Measurements from ENCODE around the gene SLIT1.

Gene SLIT1

GRCh38 chr10:97154781-97155180, 31.0 kb downstream of the SLIT1 start:
- H3K4me3 ChIP-seq (ENCODE audit: low read depth, low read length), result no peak overlapping the region
- no peak for DNase-seq (ENCODE audit: low read depth)
- TF ChIP-seq CTCF (IDR thresholded peaks at IDR 0.05; ENCODE audit: insufficient read depth, low read depth, low read length, missing control alignments), result no peak

- H3K4me3 ChIP-seq (ENCODE audit: low read depth, low read length), result no peak overlapping the region
- DNase-seq (ENCODE audit: low read depth), result no peak
- no peak for TF ChIP-seq CTCF (IDR thresholded peaks at IDR 0.05; ENCODE audit: insufficient read depth, low read depth, low read length, missing control alignments)
Measured at GRCh38 chr10:97154162-97154561, 31.6 kb downstream of the SLIT1 start.

- no peak for DNase-seq (ENCODE audit: low read depth)
- no peak for TF ChIP-seq CTCF (IDR thresholded peaks at IDR 0.05; ENCODE audit: insufficient read depth, low read depth, low read length, missing control alignments)
- no peak overlapping the region for H3K4me3 ChIP-seq (ENCODE audit: low read depth, low read length)
Measured at GRCh38 chr10:97153270-97153850, 32.4 kb downstream of the SLIT1 start.

- no peak for TF ChIP-seq CTCF (IDR thresholded peaks at IDR 0.05; ENCODE audit: insufficient read depth, low read depth, low read length, missing control alignments)
- DNase-seq (ENCODE audit: low read depth), result no peak
- H3K4me3 ChIP-seq (ENCODE audit: low read depth, low read length), result no peak overlapping the region
Measured at GRCh38 chr10:97151307-97151914, 34.3 kb downstream of the SLIT1 start.

GRCh38 chr10:97150616-97151015, 35.1 kb downstream of the SLIT1 start:
- no peak for TF ChIP-seq CTCF (IDR thresholded peaks at IDR 0.05; ENCODE audit: insufficient read depth, low read depth, low read length, missing control alignments)
- DNase-seq (ENCODE audit: low read depth), result no peak

GRCh38 chr10:97150013-97150595, 35.7 kb downstream of the SLIT1 start:
- no peak overlapping the region for H3K4me3 ChIP-seq (ENCODE audit: low read depth, low read length)
- no peak for TF ChIP-seq CTCF (IDR thresholded peaks at IDR 0.05; ENCODE audit: insufficient read depth, low read depth, low read length, missing control alignments)
- DNase-seq (ENCODE audit: low read depth), result no peak

More at GRCh38 chr10:97150616-97151015, 35.1 kb downstream of the SLIT1 start:
- no peak overlapping the region for H3K4me3 ChIP-seq (ENCODE audit: low read depth, low read length)

Data from GM12865 (cell line).